Measurements from ENCODE around the gene AZGP1. TPM values are rescaled to one million over a fixed set of nuclear protein-coding genes. Genes with fewer than 3 reads are reported as not detected.
"Not testable (repeated sequence)": the region's sequence is repeated elsewhere in the genome, so short reads cannot be mapped to it uniquely, and the experiment has no call there.

Gene AZGP1
- total and polyA plus RNA-seq, 9 donors, result 0.34 to 21.3 (median 2.3) TPM

DNA sequence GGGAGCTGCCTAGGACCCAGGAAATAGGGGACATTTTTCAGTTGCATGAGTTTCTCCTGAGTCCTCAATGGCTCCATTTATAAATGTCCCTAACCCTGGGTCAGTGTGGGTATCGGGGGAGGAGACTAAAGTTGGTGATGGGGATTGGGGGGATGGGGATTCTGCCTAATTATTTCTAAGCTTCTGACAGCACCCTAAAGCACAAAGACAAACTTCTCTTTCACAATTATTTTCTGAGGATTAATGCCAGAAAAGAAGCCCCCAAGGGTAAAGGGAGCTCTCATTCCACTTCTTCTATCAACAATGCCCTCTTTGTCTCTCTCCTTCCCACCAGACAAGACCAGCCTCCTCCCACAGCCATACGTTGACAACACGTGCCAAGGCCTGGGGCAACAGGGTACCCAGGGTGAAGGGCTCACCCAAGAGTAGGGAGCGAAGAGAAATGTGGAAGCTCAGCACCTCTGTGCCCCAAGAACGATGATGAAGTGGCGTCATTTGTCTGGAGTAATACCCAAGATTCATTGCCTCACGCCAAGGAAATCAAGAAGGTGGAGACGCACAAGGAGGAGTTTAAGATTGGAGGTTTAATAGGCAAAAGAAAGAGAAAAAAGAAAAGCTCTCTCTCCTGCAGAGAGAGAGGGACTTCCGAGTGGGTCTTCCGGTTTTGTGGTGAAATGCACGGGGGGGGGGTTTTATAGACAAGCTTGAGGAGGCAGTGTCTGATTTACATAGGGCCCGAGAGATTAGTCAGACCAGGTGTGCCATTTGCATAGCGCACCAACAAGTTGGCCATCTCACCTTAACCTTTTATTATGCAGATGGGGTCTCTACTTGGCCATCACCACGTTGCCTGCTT is 32.0 kb downstream of the AZGP1 start:
- no peak for DNase-seq
- TF ChIP-seq POLR2A (IDR thresholded peaks at IDR 0.05), result no peak
- TF ChIP-seq, protein P1, sequence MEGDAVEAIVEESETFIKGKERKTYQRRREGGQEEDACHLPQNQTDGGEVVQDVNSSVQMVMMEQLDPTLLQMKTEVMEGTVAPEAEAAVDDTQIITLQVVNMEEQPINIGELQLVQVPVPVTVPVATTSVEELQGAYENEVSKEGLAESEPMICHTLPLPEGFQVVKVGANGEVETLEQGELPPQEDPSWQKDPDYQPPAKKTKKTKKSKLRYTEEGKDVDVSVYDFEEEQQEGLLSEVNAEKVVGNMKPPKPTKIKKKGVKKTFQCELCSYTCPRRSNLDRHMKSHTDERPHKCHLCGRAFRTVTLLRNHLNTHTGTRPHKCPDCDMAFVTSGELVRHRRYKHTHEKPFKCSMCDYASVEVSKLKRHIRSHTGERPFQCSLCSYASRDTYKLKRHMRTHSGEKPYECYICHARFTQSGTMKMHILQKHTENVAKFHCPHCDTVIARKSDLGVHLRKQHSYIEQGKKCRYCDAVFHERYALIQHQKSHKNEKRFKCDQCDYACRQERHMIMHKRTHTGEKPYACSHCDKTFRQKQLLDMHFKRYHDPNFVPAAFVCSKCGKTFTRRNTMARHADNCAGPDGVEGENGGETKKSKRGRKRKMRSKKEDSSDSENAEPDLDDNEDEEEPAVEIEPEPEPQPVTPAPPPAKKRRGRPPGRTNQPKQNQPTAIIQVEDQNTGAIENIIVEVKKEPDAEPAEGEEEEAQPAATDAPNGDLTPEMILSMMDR (IDR thresholded peaks at IDR 0.05), result no peak
- TF ChIP-seq EP300 (IDR thresholded peaks at IDR 0.05), result no peak
- intact Hi-C loops (cut with DNase I), result no loop called here
- WGBS, 3 donors, result 31 to 47% (median 38%) methylated on average over 14 of the region's 14 CpGs
- H3K27me3 ChIP-seq, result no peaks in the 10 kb centered on the region
- no peak overlapping the region for H3K4me3 ChIP-seq
- no peaks in the 10 kb centered on the region for H3K4me1 ChIP-seq (ENCODE audit: insufficient read depth)
- H3K27ac ChIP-seq, result no peak overlapping the region
- no peaks in the 10 kb centered on the region for H3K36me3 ChIP-seq
- no peaks in the 10 kb centered on the region for H3K9me3 ChIP-seq

DNA sequence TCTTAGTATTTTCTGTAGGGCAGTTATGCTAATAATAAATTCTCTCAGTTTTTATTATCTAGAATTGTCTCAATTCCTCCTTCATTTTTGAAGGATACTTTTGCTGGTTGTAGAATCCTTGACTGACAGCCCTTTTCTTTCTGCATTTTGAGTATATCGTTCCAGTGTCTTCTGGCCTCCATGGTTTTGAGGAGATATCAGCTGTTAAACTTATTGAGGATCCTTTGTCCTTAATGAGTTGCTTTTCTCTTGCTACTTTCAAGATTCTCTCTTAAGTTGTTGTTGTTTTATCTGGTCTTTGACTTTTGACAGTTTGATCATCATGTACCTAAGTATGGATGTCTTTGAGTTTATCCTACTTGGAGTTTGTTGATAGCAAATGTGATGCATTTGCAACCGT is 37.5 kb downstream of the AZGP1 start:
- WGBS, 3 donors, result 91 to 95% (median 92%) methylated on average over 2 of the region's 2 CpGs
- H3K9me3 ChIP-seq, result no peaks in the 10 kb centered on the region
- intact Hi-C loops (cut with DNase I), result no loop called here
- H3K27me3 ChIP-seq, result no peaks in the 10 kb centered on the region
- TF ChIP-seq EP300 (IDR thresholded peaks at IDR 0.05), result no peak
- TF ChIP-seq, protein P1 (IDR thresholded peaks at IDR 0.05), result no peak
- no peak for TF ChIP-seq POLR2A (IDR thresholded peaks at IDR 0.05)
- no peak overlapping the region for H3K4me3 ChIP-seq
- DNase-seq, result no peak
- no peak overlapping the region for H3K27ac ChIP-seq
- no peaks in the 10 kb centered on the region for H3K4me1 ChIP-seq (ENCODE audit: insufficient read depth)
- H3K36me3 ChIP-seq, result no peaks in the 10 kb centered on the region

DNA sequence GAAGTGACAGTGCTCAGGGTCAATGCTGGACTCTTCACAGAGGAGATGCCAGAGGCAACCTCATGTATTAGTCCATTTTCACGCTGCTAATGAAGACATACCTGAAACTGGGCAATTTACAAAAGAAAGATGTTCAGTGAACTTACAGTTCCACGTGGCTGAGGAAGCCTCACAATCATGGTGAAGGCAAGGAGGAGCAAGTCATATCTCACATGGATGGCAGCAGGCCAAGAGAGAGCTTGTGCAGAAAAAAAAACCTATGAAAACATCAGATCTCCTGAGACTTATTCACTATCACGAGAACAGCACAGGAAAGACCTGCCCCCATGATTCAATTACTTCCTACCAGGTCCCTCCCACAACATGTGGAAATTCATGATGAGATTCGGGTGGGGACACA is 40.8 kb downstream of the AZGP1 start:
- H3K9me3 ChIP-seq; H3K36me3 ChIP-seq; H3K27me3 ChIP-seq; H3K4me1 ChIP-seq (ENCODE audit: insufficient read depth); DNase-seq; H3K4me3 ChIP-seq; H3K27ac ChIP-seq; intact Hi-C loops (cut with DNase I): not testable (repeated sequence)
- 30 to 34% (median 32%) methylated on average over 4 of the region's 4 CpGs for WGBS, 3 donors

DNA sequence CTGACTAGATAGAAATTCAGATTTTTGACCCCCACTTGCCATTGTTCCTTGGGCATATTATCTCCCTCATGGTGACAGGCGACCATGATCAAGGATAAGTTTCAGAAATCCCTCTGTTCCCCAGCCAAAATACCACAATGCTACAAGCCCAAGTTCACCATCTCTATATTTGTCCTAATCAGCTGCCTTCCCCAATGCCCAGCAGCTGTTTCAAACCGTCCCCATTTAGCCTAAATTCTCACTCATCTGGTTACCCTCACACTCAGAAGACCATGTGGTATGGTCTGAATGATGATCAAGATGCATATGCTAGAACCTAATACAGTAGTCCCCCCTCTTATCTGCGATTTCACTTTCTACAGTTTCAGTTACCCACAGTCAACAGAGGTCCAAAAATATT is 45.5 kb downstream of the AZGP1 start:
- TF ChIP-seq EP300 (IDR thresholded peaks at IDR 0.05), result no peak
- no peak for TF ChIP-seq POLR2A (IDR thresholded peaks at IDR 0.05)
- TF ChIP-seq, protein P1 (IDR thresholded peaks at IDR 0.05), result no peak
- H3K4me1 ChIP-seq (ENCODE audit: insufficient read depth), result no peaks in the 10 kb centered on the region

DNA sequence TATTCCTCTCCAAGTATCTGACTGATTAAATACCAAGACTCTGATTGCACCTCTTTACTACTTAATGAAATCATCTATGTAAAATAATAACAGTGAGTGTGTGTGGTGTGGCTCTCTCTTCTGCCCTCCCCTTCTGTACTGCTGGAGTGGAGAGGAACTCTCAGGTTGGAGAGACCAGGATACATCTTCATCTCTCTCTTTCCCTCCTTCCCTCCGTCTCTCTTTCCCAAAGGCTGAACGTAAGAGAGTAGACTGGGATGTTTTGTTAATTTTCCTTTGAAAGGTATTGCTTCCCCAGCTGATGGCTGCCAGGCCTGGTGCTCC is 46.1 kb downstream of the AZGP1 start:
- no peaks in the 10 kb centered on the region for H3K4me1 ChIP-seq (ENCODE audit: insufficient read depth)
- no peaks in the 10 kb centered on the region for H3K36me3 ChIP-seq
- WGBS, 3 donors, result 16 to 23% (median 21%) methylated on average over 2 of the region's 2 CpGs
- no peak for DNase-seq
- TF ChIP-seq POLR2A (IDR thresholded peaks at IDR 0.05) (no peak), EP300 (IDR thresholded peaks at IDR 0.05) (no peak)
- TF ChIP-seq, protein P1 (IDR thresholded peaks at IDR 0.05), result no peak
- no peaks in the 10 kb centered on the region for H3K27me3 ChIP-seq
- intact Hi-C loops (cut with DNase I), result no loop called here
- no peak overlapping the region for H3K4me3 ChIP-seq
- no peak overlapping the region for H3K27ac ChIP-seq
- no peaks in the 10 kb centered on the region for H3K9me3 ChIP-seq

More for the DNA sequence above, 45.5 kb downstream of the AZGP1 start:
- H3K27ac ChIP-seq, result no peak overlapping the region
- intact Hi-C loops (cut with DNase I), result no loop called here
- H3K9me3 ChIP-seq, result no peaks in the 10 kb centered on the region
- H3K27me3 ChIP-seq, result no peaks in the 10 kb centered on the region
- no peak overlapping the region for H3K4me3 ChIP-seq
- H3K36me3 ChIP-seq, result no peaks in the 10 kb centered on the region
- WGBS, 3 donors, result 72 to 85% (median 76%) methylated on average over 3 of the region's 3 CpGs
- no peak for DNase-seq
